GM21360 (cell line): Measurements from ENCODE around the gene FRMD4A.
"Not testable (repeated sequence)": the region's sequence is repeated elsewhere in the genome, so short reads cannot be mapped to it uniquely, and the experiment has no call there.

ENCODE experiments used
- ATAC-seq: cut with Tn5 transposase; IDR thresholded peaks from one replicate; pipeline ENCODE4 v1.9.1; 2021; ENCODE audit warnings: mild to moderate bottlenecking, moderate library complexity; ENCODE audit not compliant: unreplicated experiment

The FRMD4A gene

DNA sequence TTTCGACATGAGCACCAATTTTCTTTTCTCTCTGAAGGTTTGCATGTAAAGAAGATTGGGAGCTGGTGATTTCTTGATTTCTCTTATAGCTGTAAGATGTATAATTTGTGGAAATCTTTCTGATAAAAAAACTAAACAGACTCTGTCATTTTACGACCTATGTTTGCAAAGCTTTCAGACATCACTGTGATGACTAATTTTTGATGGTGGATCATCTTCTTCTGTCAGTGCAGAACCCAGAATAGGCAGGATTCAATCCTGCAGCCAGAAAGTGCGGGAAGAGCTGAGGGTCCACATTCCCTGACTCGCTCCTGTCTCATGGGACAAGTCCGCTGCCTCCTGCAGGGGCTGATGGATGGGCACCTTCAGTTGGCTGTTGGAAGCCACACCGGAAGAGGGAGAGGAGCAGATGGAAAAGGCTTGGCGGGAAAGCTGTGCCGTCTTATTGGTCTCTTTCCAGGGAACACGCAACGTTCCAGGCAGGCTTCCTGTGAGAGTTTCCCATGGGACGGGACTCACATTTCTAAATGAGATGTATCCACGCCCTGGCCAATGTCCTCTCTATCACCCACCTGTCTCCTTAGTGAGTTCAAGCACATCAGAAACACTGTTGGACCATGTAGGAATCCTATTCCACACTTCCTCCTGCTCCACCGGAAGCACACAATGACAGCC is 557.1 kb downstream of the FRMD4A start:
- no peak for ATAC-seq

DNA sequence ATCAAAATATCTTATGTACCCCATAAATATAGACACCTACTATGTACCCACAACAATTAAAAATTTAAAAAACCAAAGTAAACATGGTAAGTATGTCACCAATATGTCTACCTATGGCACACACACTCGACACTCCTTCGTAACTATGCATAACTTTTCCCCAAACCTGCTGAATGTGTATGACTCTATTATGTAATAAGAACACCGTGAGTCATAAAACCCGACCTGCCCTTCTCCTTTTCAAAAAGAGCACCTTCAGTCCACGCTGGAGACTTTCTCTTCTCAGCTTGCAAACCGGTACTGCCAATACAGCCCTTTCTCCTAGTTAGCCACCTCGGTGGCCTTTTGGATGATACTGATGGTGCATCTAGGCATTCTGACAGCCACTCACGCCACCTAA is 557.7 kb downstream of the FRMD4A start:
- ATAC-seq = no peak

DNA sequence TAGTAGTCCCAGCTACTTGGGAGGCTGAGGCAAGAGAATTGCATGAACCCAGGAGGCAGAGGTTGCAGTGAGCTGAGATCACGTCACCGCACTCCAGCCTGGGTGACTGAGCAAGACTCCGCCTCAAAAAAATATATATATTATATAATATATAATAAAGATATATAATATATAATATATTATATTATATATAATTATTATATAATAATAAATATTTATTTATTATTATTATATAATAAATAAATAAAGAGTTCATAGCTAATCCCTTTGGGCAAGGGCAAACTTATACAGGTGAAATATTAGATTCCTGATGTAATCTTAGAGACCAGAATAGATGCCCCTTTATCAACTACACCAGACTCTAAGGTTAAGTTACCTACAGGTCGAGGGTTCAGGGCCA is 558.7 kb downstream of the FRMD4A start:
- ATAC-seq = no peak

DNA sequence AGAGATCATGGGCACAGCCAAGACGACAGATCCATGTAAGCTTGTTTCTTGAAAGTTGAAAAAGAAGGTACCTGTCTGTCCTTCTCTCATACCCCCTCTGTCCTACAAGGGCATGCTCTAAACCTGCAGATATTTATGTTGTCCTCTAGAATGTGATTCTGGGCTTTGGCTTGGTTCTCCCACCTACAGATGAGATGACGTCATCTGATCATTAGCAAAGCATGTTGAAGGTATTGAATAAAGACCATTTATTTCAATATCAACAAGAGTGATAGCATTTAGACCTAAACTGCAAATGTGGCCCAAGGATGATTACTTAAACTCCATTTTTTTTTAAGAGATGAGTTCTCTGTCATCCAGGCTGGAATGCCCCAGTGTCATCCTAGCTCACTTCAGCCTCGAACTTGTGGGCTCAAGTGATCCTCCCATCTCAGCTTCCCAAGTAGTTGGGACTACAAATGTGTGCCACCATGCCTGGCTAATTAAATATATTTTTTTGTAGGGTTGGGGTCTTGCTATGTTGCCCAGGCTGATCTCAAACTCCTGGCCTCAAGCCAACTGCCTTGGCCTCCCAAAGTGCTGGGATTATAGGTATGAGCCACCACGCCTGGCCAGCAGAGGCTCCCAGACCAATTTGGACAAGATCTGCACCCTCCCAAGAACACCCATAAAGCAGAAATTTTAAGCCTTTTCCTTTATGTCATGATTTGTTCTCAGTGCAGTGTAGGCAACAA is 559.8 kb downstream of the FRMD4A start:
- ATAC-seq = no peak

DNA sequence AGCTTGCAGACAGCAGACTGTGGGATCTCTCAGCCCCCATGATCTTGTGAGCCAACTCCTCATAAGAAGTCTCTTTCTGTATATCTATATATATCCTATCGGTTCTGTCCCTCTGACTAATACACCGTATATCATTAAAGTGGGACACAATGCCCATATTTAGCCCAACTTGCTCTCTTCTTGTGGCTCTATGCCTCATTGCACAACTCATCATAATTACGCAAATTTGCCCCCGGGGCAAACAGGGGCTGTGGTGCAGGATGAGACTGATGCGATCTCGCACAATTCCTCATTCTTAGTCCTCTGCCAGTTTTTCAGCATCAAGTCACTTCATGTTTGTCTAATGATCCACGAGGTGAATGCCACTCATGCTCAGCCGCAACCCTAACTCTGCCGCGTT is 560.8 kb downstream of the FRMD4A start:
- peak; percentile 59 for ATAC-seq

DNA sequence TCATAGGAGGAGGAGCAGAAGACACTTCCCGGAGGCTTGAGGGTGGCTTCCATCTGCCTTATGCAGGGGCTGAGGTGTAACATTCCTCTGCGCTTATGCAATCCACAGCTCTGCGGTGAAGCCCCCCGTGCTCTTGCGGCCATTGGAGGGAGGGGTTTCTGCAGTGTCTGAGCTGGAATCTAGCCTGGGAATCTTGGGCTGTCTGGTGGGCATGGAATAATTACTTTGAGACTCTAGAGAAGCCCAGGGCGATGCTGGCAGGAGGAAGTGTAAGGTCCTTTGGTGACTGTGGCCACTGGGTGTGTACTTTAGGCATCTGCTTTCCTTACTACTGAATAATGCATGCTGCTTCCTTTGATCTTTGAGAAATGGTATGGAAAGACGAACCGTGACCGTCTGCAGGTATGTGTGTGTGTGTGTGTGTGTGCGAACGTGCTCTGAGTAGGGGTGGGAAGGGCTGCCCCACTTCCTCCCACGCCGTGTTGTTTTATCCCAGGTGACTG is 563.0 kb downstream of the FRMD4A start:
- no peak for ATAC-seq

DNA sequence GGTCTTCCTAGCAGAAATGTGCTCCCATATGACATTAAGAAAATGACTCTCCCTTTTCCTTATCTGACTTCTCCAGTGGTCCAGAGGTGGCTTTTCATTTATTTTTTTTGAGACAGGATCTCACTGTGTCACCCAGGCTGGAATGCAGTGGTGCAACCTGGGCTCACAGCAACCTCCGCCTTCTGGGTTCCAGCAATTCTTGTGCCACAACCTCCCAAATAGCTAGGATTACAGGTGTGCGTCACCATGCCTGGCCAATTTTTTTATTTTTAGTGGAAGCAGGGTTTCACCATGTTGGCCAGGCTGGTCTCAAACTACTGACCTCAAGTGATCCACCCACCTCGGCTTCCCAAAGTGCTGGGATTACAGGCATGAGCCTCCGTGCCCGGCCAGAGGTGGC is 563.6 kb downstream of the FRMD4A start:
- not testable (repeated sequence) for ATAC-seq

DNA sequence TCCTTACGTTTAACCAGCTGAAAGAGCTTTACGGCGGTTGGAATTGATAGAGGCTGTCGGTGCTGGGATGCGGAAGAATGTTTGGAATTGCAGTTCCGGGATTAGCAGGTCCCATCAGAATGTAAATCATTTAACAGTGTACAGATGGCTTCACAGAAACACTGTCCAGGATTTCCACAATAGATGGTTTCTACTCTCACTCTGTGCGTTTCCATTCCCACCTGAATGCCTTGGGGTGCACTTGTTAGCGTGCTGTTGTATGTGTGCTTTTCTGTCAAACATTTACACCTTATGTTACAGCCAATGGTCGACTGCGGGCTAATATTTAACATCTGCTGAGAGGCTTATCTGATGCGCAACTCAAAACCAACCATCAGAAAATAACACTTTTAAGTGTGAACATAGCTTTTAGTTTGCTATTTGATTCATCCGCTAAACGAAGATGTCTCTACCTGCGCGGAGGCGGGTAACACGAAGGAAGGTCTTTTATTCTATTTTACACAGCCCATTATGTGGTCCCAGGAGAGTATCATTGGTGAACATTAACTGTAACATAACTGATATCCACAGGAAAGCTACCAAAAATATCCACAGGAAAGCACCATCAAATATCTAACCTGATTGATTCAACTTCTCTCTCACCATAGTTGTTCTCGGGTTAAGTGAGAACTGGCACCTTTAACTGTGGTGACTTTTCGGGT is 564.9 kb downstream of the FRMD4A start:
- ATAC-seq = no peak

DNA sequence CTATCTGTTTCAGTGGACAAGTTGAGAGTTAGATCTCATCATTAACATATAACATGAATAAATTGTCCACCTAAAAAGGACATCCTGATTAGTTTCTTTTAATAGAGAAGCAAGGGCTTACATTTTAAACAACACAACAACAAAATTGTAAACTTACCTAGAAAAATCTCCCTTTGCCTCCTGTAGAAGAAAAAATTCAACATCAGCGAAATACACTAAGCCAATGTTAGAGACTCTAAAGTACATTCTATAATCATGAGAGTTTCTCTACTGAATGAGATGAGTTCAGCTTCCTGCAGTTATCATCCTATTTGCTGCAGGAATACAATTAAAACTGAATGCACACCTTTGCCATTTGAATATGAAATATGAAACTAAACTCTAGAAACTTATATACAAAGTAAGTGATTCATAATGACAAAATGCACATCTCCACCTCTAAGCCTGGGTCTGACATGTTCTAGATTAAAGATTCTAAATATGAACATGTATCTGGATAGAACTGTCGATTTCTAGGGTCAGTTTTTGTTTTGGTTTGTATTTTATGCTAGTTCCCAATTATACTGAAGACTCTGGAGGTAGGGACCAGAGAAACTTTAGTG is 569.1 kb downstream of the FRMD4A start:
- ATAC-seq = no peak

DNA sequence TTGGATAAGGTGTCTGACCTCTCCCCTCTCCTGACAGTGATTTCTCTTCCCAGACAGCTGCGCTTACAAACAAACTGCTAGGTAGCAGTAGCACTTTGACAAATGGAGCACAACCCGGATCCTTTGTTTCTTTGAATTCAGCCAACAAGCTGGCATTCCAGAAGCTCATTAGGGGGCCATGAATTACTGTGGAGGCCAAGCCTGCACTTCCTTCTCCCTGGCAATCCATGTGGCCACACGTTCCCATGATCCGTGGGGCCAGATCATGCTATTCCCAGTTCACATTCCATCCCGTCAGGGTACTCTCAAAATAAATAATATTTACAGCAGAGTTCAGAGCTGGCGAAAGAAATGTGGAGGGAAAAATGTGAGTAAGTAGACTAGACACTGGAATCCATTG is 571.6 kb downstream of the FRMD4A start:
- ATAC-seq = no peak

DNA sequence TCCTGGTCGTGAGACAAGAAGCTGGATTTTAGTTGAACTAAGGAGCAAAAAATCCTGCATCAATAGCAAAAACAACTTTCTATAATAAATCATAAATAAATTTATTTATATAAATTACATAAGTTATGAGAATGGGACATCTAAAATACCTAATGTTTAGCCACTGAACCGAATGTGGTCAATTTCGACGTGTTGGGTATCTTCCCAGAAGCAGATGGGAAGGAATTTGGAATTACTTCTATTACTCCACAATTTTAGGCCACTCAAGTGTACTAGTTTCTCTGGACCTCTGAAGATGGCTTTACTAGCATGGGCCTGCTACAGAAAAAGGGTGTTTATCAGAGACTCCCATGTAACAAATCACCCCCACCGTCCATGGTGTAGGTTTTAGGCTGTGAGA is 572.0 kb downstream of the FRMD4A start:
- no peak for ATAC-seq

DNA sequence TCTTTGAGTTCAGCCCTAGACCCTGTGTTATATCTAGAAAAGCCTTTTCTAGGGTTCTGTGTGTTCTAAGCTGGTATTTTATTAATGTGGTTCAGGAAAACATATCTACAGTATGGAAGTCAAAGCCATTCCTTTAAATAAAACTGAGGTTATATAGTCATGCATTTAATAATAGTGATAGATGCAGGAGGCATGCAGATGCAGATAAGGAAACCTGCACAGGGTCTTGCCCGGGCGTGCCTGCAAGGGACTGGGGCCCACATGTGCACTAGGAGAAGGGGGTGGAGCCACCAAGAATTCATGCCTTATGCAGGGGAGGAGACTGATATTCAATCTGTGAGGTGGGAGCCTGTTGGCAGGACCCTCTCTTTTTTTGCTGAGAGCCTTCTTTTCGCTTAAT is 572.4 kb downstream of the FRMD4A start:
- no peak for ATAC-seq

DNA sequence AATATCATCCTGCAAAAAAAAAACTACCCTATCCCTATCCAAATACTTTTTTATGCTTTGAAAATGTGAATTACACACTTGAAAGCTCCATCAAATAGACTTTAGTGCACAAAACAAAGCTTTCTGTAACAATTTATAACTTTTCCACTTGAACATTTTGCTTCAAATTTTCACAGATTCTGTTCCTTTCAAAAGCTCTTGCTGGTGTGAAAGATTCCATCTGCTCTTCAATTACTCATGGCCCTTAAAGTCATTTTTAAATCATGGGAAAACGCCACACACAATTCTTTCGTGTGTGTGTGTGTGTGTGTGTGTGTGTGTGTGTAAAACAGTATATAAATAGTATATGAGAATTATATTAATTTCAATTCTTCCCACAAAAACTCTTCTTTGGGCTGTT is 576.4 kb downstream of the FRMD4A start:
- no peak for ATAC-seq

DNA sequence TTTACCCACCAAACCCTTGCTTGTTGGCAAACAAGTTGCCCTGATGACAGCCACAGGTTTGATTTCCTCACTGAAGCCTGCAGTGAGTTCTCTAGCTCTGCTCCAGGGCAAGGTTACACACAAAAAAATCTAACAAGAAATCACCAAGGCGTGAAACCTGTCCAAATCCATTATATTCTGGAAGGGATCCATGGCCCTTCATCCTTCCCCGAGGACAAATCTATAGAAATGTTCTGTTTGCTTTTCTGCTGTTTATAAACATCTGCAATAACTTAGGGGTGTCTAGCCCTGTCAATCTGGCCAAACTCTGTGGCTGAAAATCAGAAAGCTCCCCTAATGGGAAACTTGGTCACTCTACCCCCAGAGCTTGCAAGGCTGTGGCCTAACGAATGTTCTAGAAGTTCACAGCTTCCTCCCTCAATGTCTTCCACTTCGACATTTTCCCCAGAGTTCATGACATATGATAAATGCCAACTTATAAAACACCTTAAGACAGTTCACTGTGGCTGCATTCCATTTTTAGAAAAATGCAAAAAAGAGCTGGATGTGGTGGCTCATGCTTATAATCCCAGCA is 579.4 kb downstream of the FRMD4A start:
- ATAC-seq = no peak

DNA sequence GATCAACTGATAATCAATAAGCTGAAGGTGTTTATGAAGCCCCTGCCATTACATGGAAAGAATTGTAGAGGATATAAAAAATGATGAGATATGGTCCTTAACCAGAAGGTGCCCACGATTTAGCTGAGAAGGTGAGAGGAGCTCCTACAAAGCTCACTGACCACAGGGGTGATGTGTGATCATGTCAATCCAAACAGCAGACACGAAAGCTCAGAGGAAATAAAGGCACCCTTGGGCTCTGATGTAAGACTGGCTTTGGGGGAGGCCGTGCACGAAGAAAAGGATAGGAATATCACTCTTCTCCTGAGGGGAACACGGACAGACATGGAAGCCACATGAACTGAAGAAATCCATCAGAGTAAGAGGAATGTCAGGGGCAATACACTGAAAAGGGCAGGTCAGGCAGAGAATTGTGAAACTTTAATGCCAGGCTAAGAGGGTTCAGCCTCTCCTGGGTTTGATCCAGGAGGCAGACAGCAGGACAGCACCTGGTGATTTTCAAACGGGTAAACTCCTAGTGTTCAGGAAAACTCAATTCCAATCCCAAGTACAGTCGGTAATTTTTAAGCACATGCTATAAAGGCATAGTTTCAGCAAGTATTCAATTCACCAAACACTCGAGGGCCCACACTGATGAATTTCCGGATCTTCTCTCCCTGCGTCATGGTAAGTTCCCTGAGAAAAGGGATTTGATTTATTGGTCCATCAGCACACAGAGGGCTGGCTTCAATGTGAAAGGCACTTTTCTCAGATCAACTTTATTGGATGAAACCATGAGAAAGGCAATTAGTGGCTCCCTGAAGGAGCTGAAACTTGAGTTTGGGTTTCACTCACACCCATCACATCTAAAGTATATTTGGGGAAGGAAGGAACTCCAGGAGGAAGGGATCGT is 580.2 kb downstream of the FRMD4A start:
- ATAC-seq = no peak

DNA sequence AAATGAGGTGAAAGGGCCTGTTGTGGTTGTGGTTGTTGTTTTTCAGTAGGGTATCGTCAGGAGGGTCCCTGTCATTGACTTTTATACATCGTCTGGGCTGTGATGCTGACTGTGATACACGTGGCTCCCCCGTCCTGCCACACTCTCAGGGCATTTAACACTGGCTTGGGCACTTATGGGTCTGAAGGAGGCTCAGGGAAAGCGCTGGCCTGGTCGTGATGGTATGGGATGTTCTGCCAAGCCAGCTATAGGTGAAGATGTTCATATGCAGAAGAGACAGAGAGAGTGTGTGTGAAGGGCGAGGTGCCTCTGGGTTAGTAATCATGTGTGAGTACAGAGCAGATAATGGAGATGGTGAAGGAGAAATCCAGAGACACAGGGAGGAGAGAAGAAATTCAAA is 585.5 kb downstream of the FRMD4A start:
- no peak for ATAC-seq

DNA sequence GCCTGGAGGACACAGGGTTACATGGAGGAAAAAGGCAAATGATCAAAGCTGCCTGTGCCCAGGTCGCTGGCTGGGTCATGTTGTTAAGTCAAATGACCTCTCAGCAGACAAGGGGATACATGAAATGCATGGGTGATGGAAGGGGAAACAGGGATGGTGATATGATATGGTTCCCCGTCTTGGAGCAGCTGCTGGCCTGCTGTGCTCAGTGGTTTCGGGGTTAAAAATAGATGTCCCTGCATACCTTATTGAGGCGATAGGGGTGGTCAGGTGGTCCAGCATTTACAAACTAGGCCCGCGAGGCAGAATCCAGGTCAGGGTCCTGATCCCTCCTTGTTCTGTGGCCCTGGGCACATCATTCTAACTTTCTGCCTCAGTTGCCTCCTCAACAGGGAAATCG is 586.8 kb downstream of the FRMD4A start:
- no peak for ATAC-seq

DNA sequence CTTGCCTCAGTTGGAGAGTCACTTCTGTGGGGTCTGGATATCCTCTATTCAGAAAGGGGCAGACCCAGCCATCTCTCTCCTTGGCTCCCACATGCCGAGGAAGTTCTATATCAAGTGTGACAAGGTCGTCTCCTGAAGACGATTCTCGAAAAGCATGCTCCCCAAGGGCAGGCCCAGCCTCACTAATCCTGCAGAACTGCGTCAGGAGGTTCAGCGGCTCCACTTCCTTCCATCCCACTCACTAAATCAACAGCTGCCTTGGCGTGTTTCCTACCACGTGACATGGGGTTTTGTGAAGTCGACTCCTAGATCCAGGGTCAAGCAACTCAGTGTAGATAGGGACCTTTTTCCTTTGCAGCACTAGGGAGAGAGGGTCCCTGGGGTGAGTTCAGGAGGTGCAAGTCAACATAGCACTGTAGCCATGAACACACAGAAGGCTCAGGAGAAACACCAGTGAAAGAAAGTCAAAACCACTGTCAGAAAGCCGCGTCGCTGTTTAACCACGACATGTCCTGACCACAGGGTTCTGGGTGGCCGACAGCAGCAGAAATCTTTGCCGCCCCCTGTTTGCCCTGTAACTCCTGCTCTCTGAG is 587.5 kb downstream of the FRMD4A start:
- no peak for ATAC-seq

DNA sequence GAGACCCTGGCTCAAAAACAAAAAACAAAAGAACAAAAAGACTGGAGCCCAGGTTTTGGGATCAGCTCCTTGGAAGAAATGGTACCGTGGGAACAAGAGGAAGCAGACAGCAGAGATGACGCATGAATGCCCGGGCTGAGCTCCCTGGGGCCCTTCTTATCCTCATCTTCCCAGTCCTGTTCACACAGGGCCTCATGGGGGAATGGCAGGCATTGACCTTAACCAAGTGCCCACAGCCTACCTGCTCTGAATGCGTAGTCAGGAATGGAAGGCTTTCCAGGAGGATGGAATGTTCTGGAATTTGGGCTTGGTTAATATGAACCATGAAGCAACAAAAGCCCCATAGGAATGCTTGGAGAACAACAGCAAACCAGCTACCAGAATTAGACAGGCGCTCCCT is 589.3 kb downstream of the FRMD4A start:
- no peak for ATAC-seq

DNA sequence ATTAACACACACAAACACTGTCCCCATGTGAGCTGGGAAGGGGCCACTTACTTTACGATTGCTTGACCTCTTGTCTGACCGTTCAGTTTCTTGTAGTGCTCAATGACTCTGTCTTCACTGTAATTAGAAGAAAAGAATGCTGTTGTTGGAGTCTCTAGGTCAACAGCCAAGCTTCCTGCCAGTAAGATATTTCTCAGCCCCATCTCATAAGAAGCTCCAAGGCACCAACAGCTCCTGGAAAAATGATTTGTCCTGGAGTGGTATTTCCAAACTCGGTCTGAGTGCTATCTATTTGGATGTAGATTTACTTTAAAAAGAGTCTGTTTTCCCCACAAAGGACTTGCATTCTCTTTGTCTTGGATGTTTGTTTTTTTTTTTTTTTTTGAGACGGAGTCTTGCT is 590.3 kb downstream of the FRMD4A start:
- ATAC-seq = no peak
